ENCODE measurements around the gene ETV6.

ETV6 gene

GRCh38 chr12:11734580-11735180 lies 85.2 kb downstream of the ETV6 start:
- Histone ChIP-seq H3K9me3 (no peaks in the 10 kb centered on the region), H3K4me3 (ENCODE audit: low read depth in 1 of 2, low read length in 1 of 2) (no peak overlapping the region), H3K27ac (peak overlapping the region; percentile 2), H3K27me3 (no peaks in the 10 kb centered on the region), H3K36me3 (no peaks in the 10 kb centered on the region), H3K4me1 (ENCODE audit: control insufficient read depth in 1 of 2, insufficient read depth in 1 of 2, low read depth in 1 of 2, low read length in 1 of 2) (peaks cover 34 to 48% of the 10 kb centered on the region in 2 experiments)
- TF ChIP-seq CTCF (IDR thresholded peaks at IDR 0.05), result no peak

- no peak for TF ChIP-seq CTCF (IDR thresholded peaks at IDR 0.05)
- no peak overlapping the region for H3K27ac ChIP-seq
- peaks cover 16 to 28% of the 10 kb centered on the region in 2 experiments for H3K4me1 ChIP-seq (ENCODE audit: control insufficient read depth in 1 of 2, insufficient read depth in 1 of 2, low read depth in 1 of 2, low read length in 1 of 2)
Measured at GRCh38 chr12:11738450-11738849, 89.0 kb downstream of the ETV6 start.

GRCh38 chr12:11739980-11740577 lies 90.6 kb downstream of the ETV6 start:
- H3K4me1 ChIP-seq (ENCODE audit: control insufficient read depth in 1 of 2, insufficient read depth in 1 of 2, low read depth in 1 of 2, low read length in 1 of 2), result peaks cover 26 to 28% of the 10 kb centered on the region in 2 experiments
- no peaks in the 10 kb centered on the region for H3K36me3 ChIP-seq
- no peaks in the 10 kb centered on the region for H3K27me3 ChIP-seq
- TF ChIP-seq CTCF (IDR thresholded peaks at IDR 0.05), result no peak
- no peaks in the 10 kb centered on the region for H3K9me3 ChIP-seq
- no peak overlapping the region for H3K4me3 ChIP-seq (ENCODE audit: low read depth in 1 of 2, low read length in 1 of 2)
- H3K27ac ChIP-seq, result no peak overlapping the region

More at GRCh38 chr12:11738450-11738849, 89.0 kb downstream of the ETV6 start:
- Histone ChIP-seq H3K27me3 (no peaks in the 10 kb centered on the region), H3K36me3 (no peaks in the 10 kb centered on the region), H3K4me3 (ENCODE audit: low read depth in 1 of 2, low read length in 1 of 2) (no peak overlapping the region), H3K9me3 (no peaks in the 10 kb centered on the region)

- Histone ChIP-seq H3K36me3 (no peaks in the 10 kb centered on the region), H3K27ac (peak overlapping the region; percentile 9), H3K9me3 (no peaks in the 10 kb centered on the region), H3K27me3 (no peaks in the 10 kb centered on the region), H3K4me1 (ENCODE audit: control insufficient read depth in 1 of 2, insufficient read depth in 1 of 2, low read depth in 1 of 2, low read length in 1 of 2) (peaks cover 36 to 42% of the 10 kb centered on the region in 2 experiments), H3K4me3 (ENCODE audit: low read depth in 1 of 2, low read length in 1 of 2) (no peak overlapping the region)
- TF ChIP-seq CTCF (IDR thresholded peaks at IDR 0.05), result no peak
Measured at GRCh38 chr12:11741434-11742092, 92.1 kb downstream of the ETV6 start.

- Histone ChIP-seq H3K4me1 (ENCODE audit: control insufficient read depth in 1 of 2, insufficient read depth in 1 of 2, low read depth in 1 of 2, low read length in 1 of 2) (peaks cover 55 to 56% of the 10 kb centered on the region in 2 experiments), H3K27me3 (no peaks in the 10 kb centered on the region), H3K9me3 (no peaks in the 10 kb centered on the region), H3K36me3 (no peaks in the 10 kb centered on the region), H3K27ac (peak overlapping the region; percentile 12), H3K4me3 (ENCODE audit: low read depth in 1 of 2, low read length in 1 of 2) (no peak overlapping the region)
- no peak for TF ChIP-seq CTCF (IDR thresholded peaks at IDR 0.05)
Measured at GRCh38 chr12:11743423-11744409, 94.2 kb downstream of the ETV6 start.
